ENCODE results near the gene BATF2.

- TF ChIP-seq POLR2AphosphoS5 (IDR thresholded peaks at IDR 0.05; ENCODE audit: insufficient read depth in 1 of 2, low read depth in 1 of 2) (no peak), CTCF (IDR thresholded peaks at IDR 0.05) (no peak), POLR2A (IDR thresholded peaks at IDR 0.05) (no peak)
Observed at GRCh38 chr11:64963072-64963631, 33.6 kb downstream of the BATF2 start.

All from vagina (tissue), 2 donors.